ENCODE measurements around the gene MS4A6A.

DNA sequence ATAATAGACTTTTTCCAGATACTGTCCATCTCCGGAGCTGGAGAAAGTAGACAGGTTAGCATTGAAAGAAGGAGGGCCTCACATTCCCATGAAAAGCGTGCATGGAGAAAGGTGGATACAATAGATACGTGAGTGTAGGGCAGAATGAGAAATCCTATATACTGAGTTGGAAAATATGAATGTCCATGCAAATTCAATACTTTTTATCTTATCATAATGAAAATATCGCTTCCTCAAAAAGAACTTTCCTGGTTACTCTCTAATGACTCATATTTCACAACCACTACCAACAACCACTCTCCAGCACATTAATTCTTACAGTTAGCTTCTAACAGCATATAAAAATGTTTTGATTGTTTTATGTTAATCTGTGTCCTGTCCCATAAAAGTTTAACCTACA is 22.0 kb upstream of the MS4A6A start:
- TF ChIP-seq ELF1 (IDR thresholded peaks at IDR 0.05; ENCODE audit: borderline replicate concordance, low read depth) = no peak
- TF ChIP-seq, protein P1, sequence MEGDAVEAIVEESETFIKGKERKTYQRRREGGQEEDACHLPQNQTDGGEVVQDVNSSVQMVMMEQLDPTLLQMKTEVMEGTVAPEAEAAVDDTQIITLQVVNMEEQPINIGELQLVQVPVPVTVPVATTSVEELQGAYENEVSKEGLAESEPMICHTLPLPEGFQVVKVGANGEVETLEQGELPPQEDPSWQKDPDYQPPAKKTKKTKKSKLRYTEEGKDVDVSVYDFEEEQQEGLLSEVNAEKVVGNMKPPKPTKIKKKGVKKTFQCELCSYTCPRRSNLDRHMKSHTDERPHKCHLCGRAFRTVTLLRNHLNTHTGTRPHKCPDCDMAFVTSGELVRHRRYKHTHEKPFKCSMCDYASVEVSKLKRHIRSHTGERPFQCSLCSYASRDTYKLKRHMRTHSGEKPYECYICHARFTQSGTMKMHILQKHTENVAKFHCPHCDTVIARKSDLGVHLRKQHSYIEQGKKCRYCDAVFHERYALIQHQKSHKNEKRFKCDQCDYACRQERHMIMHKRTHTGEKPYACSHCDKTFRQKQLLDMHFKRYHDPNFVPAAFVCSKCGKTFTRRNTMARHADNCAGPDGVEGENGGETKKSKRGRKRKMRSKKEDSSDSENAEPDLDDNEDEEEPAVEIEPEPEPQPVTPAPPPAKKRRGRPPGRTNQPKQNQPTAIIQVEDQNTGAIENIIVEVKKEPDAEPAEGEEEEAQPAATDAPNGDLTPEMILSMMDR (IDR thresholded peaks at IDR 0.05 in 2 of 3, conservative IDR thresholded peaks at IDR 0.05 in 1 of 3; ENCODE audit: borderline replicate concordance in 1 of 3, insufficient read depth in 1 of 3, low read depth in 2 of 3, low read length in 2 of 3) = no peak
- TF ChIP-seq EZH2 (IDR thresholded peaks at IDR 0.05) = no peak
- TF ChIP-seq, protein P2, sequence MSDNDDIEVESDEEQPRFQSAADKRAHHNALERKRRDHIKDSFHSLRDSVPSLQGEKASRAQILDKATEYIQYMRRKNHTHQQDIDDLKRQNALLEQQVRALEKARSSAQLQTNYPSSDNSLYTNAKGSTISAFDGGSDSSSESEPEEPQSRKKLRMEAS (IDR thresholded peaks at IDR 0.05) = no peak
- TF ChIP-seq YY1 (IDR thresholded peaks at IDR 0.05; ENCODE audit: extremely low read depth, insufficient replicate concordance, low read depth, low read length) = no peak
- no peak for TF ChIP-seq SP1 (IDR thresholded peaks at IDR 0.05; ENCODE audit: low read depth)

Data from HCT116 (cell line).